ENCODE data around the gene OR8A1.

DNA sequence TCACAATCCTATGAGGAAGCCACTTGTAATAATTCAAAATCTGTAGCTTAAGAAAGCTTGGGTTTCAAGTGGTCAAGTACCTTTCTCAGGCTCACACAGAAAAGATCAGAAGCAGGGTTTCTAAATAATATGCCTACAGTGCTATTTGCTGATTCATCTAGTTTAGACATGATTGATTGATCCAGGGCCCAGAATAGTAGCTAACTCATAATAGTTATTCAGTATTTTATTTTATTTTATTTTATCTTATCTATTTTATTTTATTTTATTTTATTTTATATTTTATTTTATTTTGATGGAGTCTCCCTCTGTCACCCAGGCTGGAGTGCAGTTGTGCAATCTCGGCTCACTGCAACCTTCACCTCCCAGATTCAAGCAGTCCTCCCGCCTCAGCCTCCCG lies 25.5 kb downstream of the OR8A1 start:
- TF ChIP-seq, protein P1, sequence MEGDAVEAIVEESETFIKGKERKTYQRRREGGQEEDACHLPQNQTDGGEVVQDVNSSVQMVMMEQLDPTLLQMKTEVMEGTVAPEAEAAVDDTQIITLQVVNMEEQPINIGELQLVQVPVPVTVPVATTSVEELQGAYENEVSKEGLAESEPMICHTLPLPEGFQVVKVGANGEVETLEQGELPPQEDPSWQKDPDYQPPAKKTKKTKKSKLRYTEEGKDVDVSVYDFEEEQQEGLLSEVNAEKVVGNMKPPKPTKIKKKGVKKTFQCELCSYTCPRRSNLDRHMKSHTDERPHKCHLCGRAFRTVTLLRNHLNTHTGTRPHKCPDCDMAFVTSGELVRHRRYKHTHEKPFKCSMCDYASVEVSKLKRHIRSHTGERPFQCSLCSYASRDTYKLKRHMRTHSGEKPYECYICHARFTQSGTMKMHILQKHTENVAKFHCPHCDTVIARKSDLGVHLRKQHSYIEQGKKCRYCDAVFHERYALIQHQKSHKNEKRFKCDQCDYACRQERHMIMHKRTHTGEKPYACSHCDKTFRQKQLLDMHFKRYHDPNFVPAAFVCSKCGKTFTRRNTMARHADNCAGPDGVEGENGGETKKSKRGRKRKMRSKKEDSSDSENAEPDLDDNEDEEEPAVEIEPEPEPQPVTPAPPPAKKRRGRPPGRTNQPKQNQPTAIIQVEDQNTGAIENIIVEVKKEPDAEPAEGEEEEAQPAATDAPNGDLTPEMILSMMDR (IDR thresholded peaks at IDR 0.05) = no peak
- no peak for TF ChIP-seq POLR2A (IDR thresholded peaks at IDR 0.05; ENCODE audit: low read depth)
- TF ChIP-seq POLR2AphosphoS5 (IDR thresholded peaks at IDR 0.05) = no peak
- no peak for TF ChIP-seq EP300 (IDR thresholded peaks at IDR 0.05)

Data from esophagus muscularis mucosa (tissue), 4 donors.